Mesendoderm (in vitro differentiated cells): ENCODE results near the gene HECTD4.

Source experiments
- DNase-seq: peaks from one replicate; pipeline ENCODE4 v3.0.0; 2013
- H2AK5ac ChIP-seq: 2 replicates; pipeline ENCODE4 v1.6.1; 2013; ENCODE audit warnings: low read length, inconsistent platforms
- H2BK120ac ChIP-seq: 2 replicates; pipeline ENCODE4 v1.6.1; 2013; ENCODE audit warnings: low read depth, mild to moderate bottlenecking, low read length, moderate library complexity, mixed read lengths
- H2BK15ac ChIP-seq: replicated peaks from 2 replicates; pipeline ENCODE4 v1.6.1; 2013; ENCODE audit warnings: low read depth, mild to moderate bottlenecking, moderate library complexity
- H2BK5ac ChIP-seq: 2 replicates; pipeline ENCODE4 v1.6.1; 2013; ENCODE audit warnings: low read length, inconsistent platforms
- H3K18ac ChIP-seq: 2 replicates; pipeline ENCODE4 v1.6.1; 2013; ENCODE audit warnings: mild to moderate bottlenecking, low read length, mixed read lengths
- H3K23ac ChIP-seq: one replicate; pipeline ENCODE4 v1.6.1; 2013; ENCODE audit warnings: low read length
- H3K27ac ChIP-seq: 2 replicates; pipeline ENCODE4 v1.5.1; 2013; ENCODE audit warnings: low read depth, mild to moderate bottlenecking, inconsistent platforms, low read length, moderate library complexity
- H3K27me3 ChIP-seq: 2 replicates; pipeline ENCODE4 v1.6.1; 2013; ENCODE audit warnings: low read length, control low read depth, mild to moderate bottlenecking, inconsistent platforms; ENCODE audit not compliant: insufficient read depth, poor library complexity
- H3K36me3 ChIP-seq: 2 replicates; pipeline ENCODE4 v1.6.1; 2013; ENCODE audit warnings: low read length, inconsistent platforms; ENCODE audit not compliant: control insufficient read depth, insufficient read depth
- H3K4ac ChIP-seq: one replicate; pipeline ENCODE4 v1.6.1; 2013; ENCODE audit warnings: low read depth, mild to moderate bottlenecking, low read length, moderate library complexity
- H3K4me1 ChIP-seq: 2 replicates; pipeline ENCODE4 v1.6.1; 2013; ENCODE audit warnings: low read depth, low read length, inconsistent platforms; ENCODE audit not compliant: control insufficient read depth
- H3K4me2 ChIP-seq: 2 replicates; pipeline ENCODE4 v1.6.1; 2013; ENCODE audit warnings: low read length
- H3K4me3 ChIP-seq: 2 replicates; pipeline ENCODE4 v1.5.1; 2013; ENCODE audit warnings: mild to moderate bottlenecking, low read length
- H3K56ac ChIP-seq: one replicate; pipeline ENCODE4 v1.6.1; 2013; ENCODE audit warnings: low read length
- H3K79me1 ChIP-seq: 2 replicates; pipeline ENCODE4 v1.6.1; 2013; ENCODE audit warnings: low read length, inconsistent platforms
- H3K79me2 ChIP-seq: 2 replicates; pipeline ENCODE4 v1.6.1; 2013; ENCODE audit warnings: mild to moderate bottlenecking, low read length; ENCODE audit not compliant: control insufficient read depth, insufficient read depth
- H3K9ac ChIP-seq: 2 replicates; pipeline ENCODE4 v1.6.1; 2013; ENCODE audit warnings: low read length, inconsistent platforms
- H4K5ac ChIP-seq: one replicate; pipeline ENCODE4 v1.6.1; 2013; ENCODE audit warnings: low read length
- H4K8ac ChIP-seq: one replicate; pipeline ENCODE4 v1.6.1; 2013; ENCODE audit warnings: low read depth, mild to moderate bottlenecking, control low read depth, low read length, moderate library complexity
- WGBS: extraction: QIAGEN DNeasy Blood & Tissue Kit; methylation state at CpG from one replicate; pipeline ENCODE4 v1.1.7; 2013; ENCODE audit warnings: low lambda C conversion rate, missing lambda C conversion rate; ENCODE audit not compliant: insufficient coverage; ENCODE audit errors: extremely low coverage; 5-methylcytosine and 5-hydroxymethylcytosine counted together

Gene HECTD4

DNA sequence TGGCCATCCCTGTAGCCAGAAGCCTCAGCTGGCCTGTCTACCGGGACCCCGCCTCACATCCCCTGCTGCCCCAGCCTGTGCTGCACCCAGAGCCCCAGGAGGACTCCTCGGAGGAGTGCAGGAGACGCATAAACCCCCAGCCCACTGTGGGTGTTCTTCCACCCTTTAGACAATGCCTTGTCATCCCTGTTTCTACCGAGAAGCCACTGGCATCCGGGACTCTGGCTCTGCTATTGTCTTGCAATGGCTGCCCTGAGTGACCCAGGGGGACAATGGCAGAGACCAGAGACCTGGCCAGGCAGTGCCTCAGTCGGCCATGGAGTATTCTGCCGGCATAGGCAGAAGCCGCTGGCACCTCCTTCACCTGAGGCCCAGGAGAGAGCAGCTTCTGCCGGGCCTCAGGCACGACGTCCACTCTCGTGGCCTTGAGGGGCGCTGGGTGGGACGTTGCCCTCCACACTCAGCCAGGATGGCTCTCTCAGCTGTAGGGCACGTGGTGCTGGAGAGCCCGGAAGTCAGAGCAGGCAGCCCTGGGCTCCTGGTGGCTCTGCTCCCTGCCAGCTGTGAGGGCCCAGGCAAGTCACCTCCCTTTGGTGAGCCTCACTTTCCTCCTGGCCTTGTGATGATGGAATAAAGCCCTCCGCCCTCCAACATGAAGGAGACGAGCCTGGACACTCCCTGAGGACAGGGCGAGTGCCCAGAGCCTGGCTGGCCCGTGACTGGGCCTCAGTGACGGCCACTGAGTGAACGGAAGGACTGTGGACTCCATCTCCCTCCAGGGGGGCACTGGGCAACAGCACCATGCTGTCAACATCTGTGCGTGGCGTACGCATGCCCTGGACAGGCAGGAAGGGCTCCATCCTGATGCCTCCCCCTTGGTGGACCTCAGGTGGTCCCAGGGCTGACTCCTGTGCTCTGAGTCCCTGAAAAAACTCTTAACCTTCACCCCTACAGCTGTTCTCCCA is 215.9 kb downstream of the HECTD4 start:
- no peak overlapping the region for H3K4me3 ChIP-seq
- no peak overlapping the region for H2BK5ac ChIP-seq
- no peak overlapping the region for H3K9ac ChIP-seq
- no peaks in the 10 kb centered on the region for H3K36me3 ChIP-seq
- H3K27ac ChIP-seq = no peak overlapping the region
- no peaks in the 10 kb centered on the region for H3K79me1 ChIP-seq
- H2BK120ac ChIP-seq = no peak overlapping the region
- no peak overlapping the region for H3K56ac ChIP-seq
- no peak overlapping the region for H2BK15ac ChIP-seq
- H3K18ac ChIP-seq = no peak overlapping the region
- H3K23ac ChIP-seq = no peak overlapping the region
- no peaks in the 10 kb centered on the region for H3K4me1 ChIP-seq
- no peak overlapping the region for H4K5ac ChIP-seq
- no peak for DNase-seq
- no peaks in the 10 kb centered on the region for H3K79me2 ChIP-seq
- H3K27me3 ChIP-seq = no peaks in the 10 kb centered on the region
- H2AK5ac ChIP-seq = no peak overlapping the region
- H4K8ac ChIP-seq = no peak overlapping the region
- WGBS = no CpG with 5 or more reads among the region's 26 CpGs
- no peak overlapping the region for H3K4me2 ChIP-seq
- no peak overlapping the region for H3K4ac ChIP-seq

GRCh38 chr12:112165624-112166023 is 216.6 kb downstream of the HECTD4 start:
- no peaks in the 10 kb centered on the region for H3K4me1 ChIP-seq
- no peak overlapping the region for H3K4me3 ChIP-seq
- no peaks in the 10 kb centered on the region for H3K27me3 ChIP-seq
- no peak overlapping the region for H3K4me2 ChIP-seq
- no peak overlapping the region for H3K9ac ChIP-seq
- no peak overlapping the region for H2BK15ac ChIP-seq
- no peak overlapping the region for H2BK120ac ChIP-seq
- H3K56ac ChIP-seq = no peak overlapping the region
- H3K36me3 ChIP-seq = no peaks in the 10 kb centered on the region
- H4K8ac ChIP-seq = no peak overlapping the region
- no peak overlapping the region for H2BK5ac ChIP-seq
- no peaks in the 10 kb centered on the region for H3K79me1 ChIP-seq
- no peak overlapping the region for H3K4ac ChIP-seq
- H2AK5ac ChIP-seq = no peak overlapping the region
- H3K27ac ChIP-seq = no peak overlapping the region
- no peak overlapping the region for H4K5ac ChIP-seq
- no peak overlapping the region for H3K23ac ChIP-seq
- WGBS = no CpG with 5 or more reads among the region's 13 CpGs
- no peak for DNase-seq
- no peaks in the 10 kb centered on the region for H3K79me2 ChIP-seq
- H3K18ac ChIP-seq = no peak overlapping the region

GRCh38 chr12:112164011-112164660 is 218.1 kb downstream of the HECTD4 start:
- DNase-seq = no peak
- Histone ChIP-seq H3K27me3 (no peaks in the 10 kb centered on the region), H3K36me3 (peaks cover 1% of the 10 kb centered on the region), H3K79me1 (no peaks in the 10 kb centered on the region), H3K79me2 (no peaks in the 10 kb centered on the region), H3K4me1 (no peaks in the 10 kb centered on the region), H3K18ac (no peak overlapping the region), H2AK5ac (no peak overlapping the region), H2BK120ac (no peak overlapping the region), H3K23ac (no peak overlapping the region), H3K56ac (no peak overlapping the region), H3K4me2 (no peak overlapping the region), H2BK15ac (no peak overlapping the region), H4K5ac (no peak overlapping the region), H4K8ac (no peak overlapping the region), H2BK5ac (no peak overlapping the region), H3K27ac (no peak overlapping the region), H3K4me3 (no peak overlapping the region), H3K9ac (no peak overlapping the region), H3K4ac (no peak overlapping the region)
- WGBS = no CpG with 5 or more reads among the region's 26 CpGs

GRCh38 chr12:112163471-112163991 is 218.7 kb downstream of the HECTD4 start:
- Histone ChIP-seq H3K56ac (no peak overlapping the region), H2BK5ac (no peak overlapping the region), H2AK5ac (no peak overlapping the region), H2BK15ac (no peak overlapping the region), H3K9ac (no peak overlapping the region), H3K4ac (no peak overlapping the region), H3K79me1 (no peaks in the 10 kb centered on the region), H3K27ac (no peak overlapping the region), H3K4me2 (no peak overlapping the region), H4K5ac (no peak overlapping the region), H3K36me3 (peaks cover 1% of the 10 kb centered on the region), H3K4me1 (no peaks in the 10 kb centered on the region), H2BK120ac (no peak overlapping the region), H3K18ac (no peak overlapping the region), H3K79me2 (no peaks in the 10 kb centered on the region), H4K8ac (no peak overlapping the region), H3K23ac (no peak overlapping the region), H3K27me3 (no peaks in the 10 kb centered on the region), H3K4me3 (no peak overlapping the region)
- no CpG with 5 or more reads among the region's 22 CpGs for WGBS
- DNase-seq = no peak

GRCh38 chr12:112163056-112163455 is 219.2 kb downstream of the HECTD4 start:
- H3K79me1 ChIP-seq = no peaks in the 10 kb centered on the region
- no peak for DNase-seq
- H3K18ac ChIP-seq = no peak overlapping the region
- H2BK5ac ChIP-seq = no peak overlapping the region
- H3K36me3 ChIP-seq = peaks cover 1% of the 10 kb centered on the region
- H3K23ac ChIP-seq = no peak overlapping the region
- no CpG with 5 or more reads among the region's 8 CpGs for WGBS
- no peak overlapping the region for H4K5ac ChIP-seq
- H2AK5ac ChIP-seq = no peak overlapping the region
- no peak overlapping the region for H3K27ac ChIP-seq
- no peak overlapping the region for H3K4me2 ChIP-seq
- H3K27me3 ChIP-seq = no peaks in the 10 kb centered on the region
- no peak overlapping the region for H3K4ac ChIP-seq
- H3K56ac ChIP-seq = no peak overlapping the region
- H2BK15ac ChIP-seq = no peak overlapping the region
- no peak overlapping the region for H4K8ac ChIP-seq
- H2BK120ac ChIP-seq = no peak overlapping the region
- no peak overlapping the region for H3K9ac ChIP-seq
- no peaks in the 10 kb centered on the region for H3K79me2 ChIP-seq
- H3K4me3 ChIP-seq = no peak overlapping the region
- no peaks in the 10 kb centered on the region for H3K4me1 ChIP-seq
